HG02884 (cell line): ENCODE measurements around the gene GPR78.
"Not testable (repeated sequence)": the region's sequence is repeated elsewhere in the genome, so short reads cannot be mapped to it uniquely, and the experiment has no call there.

Experiments used
- ATAC-seq: cut with Tn5 transposase; IDR thresholded peaks from one replicate; pipeline ENCODE4 v1.9.1; 2021; ENCODE audit warnings: mild to moderate bottlenecking, moderate library complexity; ENCODE audit not compliant: unreplicated experiment

GPR78 gene

GRCh38 chr4:8614365-8615193 is 34.4 kb downstream of the GPR78 start:
- ATAC-seq = no peak

- ATAC-seq = no peak
Measured at GRCh38 chr4:8615366-8615765, 35.2 kb downstream of the GPR78 start.

GRCh38 chr4:8615921-8616787 is 36.0 kb downstream of the GPR78 start:
- ATAC-seq = no peak

GRCh38 chr4:8616831-8617230 is 36.6 kb downstream of the GPR78 start:
- ATAC-seq = no peak

GRCh38 chr4:8617486-8618040 is 37.4 kb downstream of the GPR78 start:
- ATAC-seq = no peak

- ATAC-seq = no peak
Measured at GRCh38 chr4:8618421-8618820, 38.2 kb downstream of the GPR78 start.

GRCh38 chr4:8618961-8619720 is 38.9 kb downstream of the GPR78 start:
- no peak for ATAC-seq

- not testable (repeated sequence) for ATAC-seq
Measured at GRCh38 chr4:8621135-8621534, 40.9 kb downstream of the GPR78 start.

- ATAC-seq = not testable (repeated sequence)
Measured at GRCh38 chr4:8624601-8625272, 44.5 kb downstream of the GPR78 start.

- ATAC-seq = not testable (repeated sequence)
Measured at GRCh38 chr4:8630240-8630905, 50.2 kb downstream of the GPR78 start.

- not testable (repeated sequence) for ATAC-seq
Measured at GRCh38 chr4:8631896-8632295, 51.7 kb downstream of the GPR78 start.

GRCh38 chr4:8634773-8635172 is 54.6 kb downstream of the GPR78 start:
- not testable (repeated sequence) for ATAC-seq

- not testable (repeated sequence) for ATAC-seq
Measured at GRCh38 chr4:8635897-8636554, 55.8 kb downstream of the GPR78 start.
